H4 (cell line): ENCODE measurements around the gene GOLGA3. TPM values are rescaled to one million over a fixed set of nuclear protein-coding genes. Genes with fewer than 3 reads are reported as not detected.

Source experiments
- DNase-seq: peaks from one replicate; pipeline ENCODE4 v3.0.0-alpha.2; 2015; ENCODE audit warnings: low spot score
- total RNA-seq: library from RNA; depleted of rRNA; stranded (reverse); fragments of >200 nt; shearing (Covaris generic); gene quantifications from 2 replicates; pipeline ENCODE4 v1.2.3, GENCODE V29; 2014

GOLGA3 gene
- total RNA-seq, 1 experiment from 2014 or later: 37.3 TPM

DNA sequence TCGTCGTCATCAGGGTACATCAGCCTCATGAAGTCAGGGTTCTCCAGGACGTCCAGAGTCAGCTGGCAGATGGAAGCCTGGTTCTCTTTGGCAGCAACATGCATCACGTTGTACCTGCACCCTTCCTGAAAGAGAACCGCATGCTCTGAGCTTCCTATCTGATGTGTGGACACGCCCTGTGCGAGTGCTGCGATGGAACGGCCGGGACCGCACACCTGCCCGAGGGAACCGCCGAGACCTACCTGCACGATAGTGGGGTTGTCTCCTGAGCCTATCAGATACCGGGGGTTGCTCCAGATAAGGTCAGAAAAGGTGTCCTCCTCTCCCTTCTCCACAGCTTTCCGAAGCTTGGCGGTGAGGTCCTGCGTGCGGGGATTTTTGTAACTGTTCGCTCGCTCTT lies 80.8 kb downstream of the GOLGA3 start:
- no peak for DNase-seq

- no peak for DNase-seq
Measured at GRCh38 chr12:132747395-132747794, 81.3 kb downstream of the GOLGA3 start.

GRCh38 chr12:132746613-132747012 lies 82.1 kb downstream of the GOLGA3 start:
- no peak for DNase-seq

- no peak for DNase-seq
Measured at GRCh38 chr12:132743831-132744230, 84.8 kb downstream of the GOLGA3 start.

DNA sequence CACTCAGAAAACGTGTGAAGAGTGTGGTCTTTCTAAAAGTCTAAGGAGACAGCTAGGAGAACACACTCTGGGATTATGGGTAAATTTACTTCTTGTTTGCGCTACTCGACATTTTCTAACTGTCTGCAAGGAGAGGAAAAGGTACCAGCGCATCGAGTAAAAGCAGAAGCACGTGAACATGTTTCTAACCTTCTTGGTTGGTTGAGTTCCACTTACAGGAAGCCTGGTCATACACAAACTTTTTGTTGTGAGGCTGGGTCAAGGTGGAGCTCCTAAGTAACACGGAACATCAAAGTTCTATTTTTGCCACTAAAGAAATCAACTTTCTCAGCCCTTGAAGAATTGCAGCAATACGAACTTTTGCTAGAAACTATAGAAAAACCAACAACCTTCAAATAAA lies 87.0 kb downstream of the GOLGA3 start:
- no peak for DNase-seq

GRCh38 chr12:132740652-132741051 lies 88.0 kb downstream of the GOLGA3 start:
- no peak for DNase-seq

DNA sequence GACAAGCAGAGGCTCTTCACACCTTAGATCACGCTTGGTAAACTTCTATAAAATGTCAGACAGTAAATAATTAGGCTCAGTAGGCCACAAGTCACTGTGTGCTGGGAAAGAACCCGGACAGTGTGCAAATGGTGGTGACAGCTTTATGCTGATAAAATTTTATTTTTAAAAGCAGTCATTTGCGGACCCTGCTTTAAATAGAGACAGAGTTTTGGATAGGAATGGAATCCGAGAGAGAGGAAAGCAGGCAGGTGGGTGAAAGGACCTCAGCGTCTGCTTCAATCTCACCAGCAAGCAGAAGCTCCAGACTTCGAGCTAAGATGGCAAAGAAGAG lies 88.4 kb downstream of the GOLGA3 start:
- DNase-seq: no peak

DNA sequence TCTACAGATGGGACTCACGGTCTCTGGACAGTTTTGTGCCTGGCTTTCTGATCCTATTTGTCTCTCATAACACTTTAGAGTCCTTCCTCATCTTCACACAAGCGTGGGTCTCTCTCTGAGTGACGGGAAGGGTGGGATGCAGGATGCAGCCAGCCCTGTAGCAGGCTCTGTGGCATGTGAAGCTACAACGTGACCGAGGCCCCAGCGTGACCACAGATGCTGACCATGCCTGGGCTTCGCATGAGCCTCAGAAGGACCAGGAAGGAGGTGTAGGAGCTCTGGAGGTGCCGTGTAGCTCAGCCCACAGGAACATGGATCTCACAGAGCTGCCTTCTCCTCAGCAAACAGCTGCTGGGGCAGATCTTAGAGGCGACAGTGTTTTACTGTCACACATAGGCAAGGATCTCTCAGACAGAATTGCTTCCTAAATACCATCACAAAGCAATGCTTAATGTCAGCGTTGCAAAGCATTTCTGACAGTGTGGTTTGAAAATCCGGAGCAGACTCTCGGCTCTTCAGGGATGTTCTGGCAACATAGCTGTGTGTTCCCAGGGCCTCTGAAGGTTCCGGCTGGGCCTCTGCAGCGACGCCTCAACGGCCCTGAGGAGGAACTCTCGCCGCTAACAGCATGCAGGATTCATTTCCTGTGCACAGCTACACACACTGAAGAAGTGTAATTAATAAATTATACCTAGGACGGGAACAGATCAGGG lies 88.9 kb downstream of the GOLGA3 start:
- no peak for DNase-seq

GRCh38 chr12:132736913-132737312 lies 91.8 kb downstream of the GOLGA3 start:
- DNase-seq: no peak

DNA sequence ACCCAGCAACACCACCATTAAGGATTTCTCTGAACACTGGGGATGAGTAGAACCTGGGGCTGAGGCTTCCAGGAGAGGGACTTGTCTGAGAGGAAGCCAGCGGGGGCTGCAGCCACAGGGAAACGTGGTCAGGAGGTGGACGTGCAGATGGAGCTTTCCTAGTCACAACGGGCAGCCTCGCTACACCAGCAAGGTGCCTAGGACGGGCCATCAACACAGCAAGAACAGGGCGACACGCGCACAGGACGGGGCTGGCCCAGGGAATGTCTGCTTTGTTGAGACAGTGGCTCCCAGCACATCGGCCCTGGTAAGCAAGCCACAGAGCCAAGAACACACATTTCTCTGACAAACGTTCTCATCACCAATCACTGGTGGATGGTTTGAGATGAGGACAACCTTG lies 92.3 kb downstream of the GOLGA3 start:
- no peak for DNase-seq

DNA sequence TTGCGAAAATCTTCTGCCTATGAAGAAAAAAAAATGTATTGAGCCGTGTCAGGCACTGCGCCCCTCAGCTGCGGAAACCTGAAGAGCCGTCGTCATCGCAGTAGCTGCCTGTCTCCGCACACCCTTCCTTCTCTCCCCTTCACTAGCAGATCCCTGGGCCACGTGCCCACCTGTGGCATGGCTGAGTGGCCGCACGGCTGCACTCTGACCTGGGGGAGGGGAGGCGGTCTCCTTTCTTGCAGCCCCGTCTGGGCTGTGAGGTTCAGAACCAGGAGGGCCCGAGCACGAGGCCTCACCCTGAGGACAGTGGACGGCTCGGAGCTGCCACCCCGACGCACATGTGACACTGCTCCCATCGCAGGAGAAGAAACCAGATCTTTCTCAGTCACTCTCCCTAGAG lies 93.2 kb downstream of the GOLGA3 start:
- no peak for DNase-seq

GRCh38 chr12:132734206-132734605 lies 94.5 kb downstream of the GOLGA3 start:
- DNase-seq: no peak

GRCh38 chr12:132731574-132731973 lies 97.1 kb downstream of the GOLGA3 start:
- no peak for DNase-seq

DNA sequence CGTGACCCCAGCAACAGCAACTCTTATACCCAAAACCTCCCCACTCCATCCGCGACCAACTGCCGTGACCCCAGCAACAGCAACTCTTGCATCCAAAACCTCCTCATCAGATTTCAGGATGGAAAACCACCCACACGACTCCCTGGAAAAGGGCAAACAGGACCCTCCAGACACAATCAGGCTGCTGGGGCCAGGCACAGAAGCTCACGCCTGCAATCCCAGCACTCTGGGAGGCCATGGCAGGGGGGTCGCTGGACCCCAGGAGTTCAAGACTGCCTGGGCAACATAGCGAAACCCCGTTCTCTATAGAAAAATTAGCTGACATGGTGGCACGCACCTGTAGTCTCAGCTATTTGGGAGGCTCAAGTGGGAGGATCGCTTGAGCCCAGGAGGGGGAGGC lies 98.3 kb downstream of the GOLGA3 start:
- no peak for DNase-seq

- no peak for DNase-seq
Measured at GRCh38 chr12:132729541-132730320, 98.9 kb downstream of the GOLGA3 start.

- DNase-seq: no peak
Measured at GRCh38 chr12:132728502-132728901, 100.2 kb downstream of the GOLGA3 start.

DNA sequence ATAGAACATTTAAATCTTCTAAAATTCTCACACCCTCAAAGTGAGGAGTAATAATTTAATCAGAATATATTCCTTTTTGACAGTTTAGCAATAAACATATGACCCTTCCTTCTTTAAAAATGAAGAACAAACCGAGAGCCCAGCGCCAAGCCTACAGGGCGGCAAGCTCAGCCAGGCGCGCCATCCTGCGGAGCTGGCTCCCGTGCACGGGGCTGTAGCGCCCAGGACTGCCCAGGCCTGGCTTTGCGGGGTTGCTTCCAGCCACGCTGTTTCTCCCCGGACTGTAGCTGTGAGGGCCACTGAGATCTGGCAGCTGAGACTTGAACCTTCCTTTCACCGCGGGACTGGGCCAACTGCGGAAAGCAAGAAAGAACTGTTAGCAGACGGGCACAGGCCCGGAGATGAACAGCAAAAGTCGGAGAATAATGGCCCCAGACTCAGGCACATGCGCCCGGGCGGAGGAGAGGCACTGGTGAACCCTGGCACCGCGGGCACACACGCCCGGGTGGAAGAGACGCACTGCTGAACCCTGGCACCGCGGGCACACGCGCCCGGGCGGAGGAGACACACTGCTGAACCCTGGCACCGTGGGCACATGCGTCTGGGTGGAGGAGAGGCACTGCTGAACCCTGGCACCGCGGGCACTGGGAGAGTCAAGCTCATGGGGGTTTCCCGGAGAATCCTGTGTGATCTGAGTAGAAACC lies 101.4 kb downstream of the GOLGA3 start:
- no peak for DNase-seq

- no peak for DNase-seq
Measured at GRCh38 chr12:132726386-132726785, 102.3 kb downstream of the GOLGA3 start.

DNA sequence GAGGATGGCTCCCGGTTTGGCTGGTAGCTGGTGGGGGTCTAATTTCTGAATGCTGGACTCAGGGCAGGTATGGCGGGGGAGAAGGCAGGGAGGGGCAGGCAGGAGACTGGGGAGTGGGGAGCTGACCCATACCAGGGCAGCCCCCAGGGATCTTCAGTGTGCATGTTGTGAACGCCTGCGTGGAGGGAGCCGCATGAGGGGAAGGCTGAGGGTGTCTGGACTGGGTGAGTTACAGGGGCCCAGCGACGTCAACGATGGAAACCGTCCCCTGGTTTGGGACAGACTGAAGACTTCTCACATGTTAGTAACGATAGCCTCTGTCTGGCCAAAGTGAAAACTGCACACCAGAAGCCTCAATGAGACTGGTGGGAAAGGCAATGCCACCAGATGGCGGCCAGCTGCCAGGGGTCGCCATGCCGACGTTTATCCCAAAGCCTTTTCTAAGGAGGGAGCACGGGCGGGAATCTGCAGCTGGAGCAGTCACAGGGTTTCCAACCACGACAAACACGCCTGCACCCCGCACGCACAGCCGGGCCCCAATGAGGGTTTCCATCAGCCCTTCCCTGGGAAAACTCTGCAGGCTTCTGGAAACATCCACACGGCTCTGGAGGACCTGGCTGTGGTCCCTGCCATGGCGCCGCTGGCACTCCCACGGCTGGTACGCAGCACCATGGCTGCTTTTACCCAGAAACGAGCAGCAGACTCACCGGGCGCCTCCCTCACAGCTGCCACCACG lies 104.0 kb downstream of the GOLGA3 start:
- DNase-seq: no peak

GRCh38 chr12:132723764-132724140 lies 104.9 kb downstream of the GOLGA3 start:
- DNase-seq: no peak

GRCh38 chr12:132723015-132723763 lies 105.5 kb downstream of the GOLGA3 start:
- no peak for DNase-seq
